HepG2 (cell line): ENCODE data around the gene CPEB2. TPM values are rescaled to one million over a fixed set of nuclear protein-coding genes. Genes with fewer than 3 reads are reported as not detected.
A peak's percentile ranks its signal among the peaks of the same experiment; 100 is the strongest.

Source experiments
- CC2D1A ChIP-seq: sonication (generic); formaldehyde crosslinking; IDR thresholded peaks from 2 replicates; pipeline ENCODE4 v1.8.1; 2023; ENCODE audit warnings: mild to moderate bottlenecking, missing genetic modification reagents
- ELF3 ChIP-seq: IDR thresholded peaks from 2 replicates; pipeline ENCODE4 v1.6.1; 2016; ENCODE audit warnings: missing genetic modification reagents, missing compliant biosample characterization
- HDAC1 ChIP-seq: sonication (generic); formaldehyde crosslinking; IDR thresholded peaks from 2 replicates; pipeline ENCODE4 v1.5.1; 2020; ENCODE audit warnings: mild to moderate bottlenecking, missing genetic modification reagents
- KDM5A ChIP-seq: fragments of 200-600 bp; sonication (generic); IDR thresholded peaks from 2 replicates; pipeline ENCODE4 v1.7.0; 2018; ENCODE audit warnings: antibody characterized with exemption, mild to moderate bottlenecking, low read length, borderline replicate concordance
- SALL1 ChIP-seq: sonication (generic); formaldehyde crosslinking; IDR thresholded peaks from 2 replicates; pipeline ENCODE4 v1.8.0; 2022; ENCODE audit warnings: mild to moderate bottlenecking, missing genetic modification reagents
- SMAD9 ChIP-seq: sonication (generic); formaldehyde crosslinking; IDR thresholded peaks from 2 replicates; pipeline ENCODE4 v1.5.1; 2020; ENCODE audit warnings: mild to moderate bottlenecking, missing genetic modification reagents
- SSRP1 ChIP-seq: IDR thresholded peaks from 2 replicates; pipeline ENCODE4 v1.6.1; 2016; ENCODE audit warnings: control low read depth
- TEAD2 ChIP-seq: sonication (generic); formaldehyde crosslinking; IDR thresholded peaks from 2 replicates; pipeline ENCODE4 v1.9.0; 2021; ENCODE audit warnings: missing genetic modification reagents
- ZNF143 ChIP-seq: sonication (generic); formaldehyde crosslinking; IDR thresholded peaks from 2 replicates; pipeline ENCODE4 v1.4.0; 2020; ENCODE audit warnings: missing genetic modification reagents
- ZNF230 ChIP-seq: sonication (generic); formaldehyde crosslinking; IDR thresholded peaks from 2 replicates; pipeline ENCODE4 v1.4.0; 2020; ENCODE audit warnings: mild to moderate bottlenecking, missing genetic modification reagents
- ZNF616 ChIP-seq: sonication (generic); formaldehyde crosslinking; IDR thresholded peaks from 2 replicates; pipeline ENCODE4 v1.5.0; 2020; ENCODE audit warnings: low read depth, mild to moderate bottlenecking, missing genetic modification reagents
- ZNF629 ChIP-seq: sonication (generic); formaldehyde crosslinking; conservative IDR thresholded peaks from 2 replicates; pipeline ENCODE4 v1.5.0; 2020; ENCODE audit warnings: missing genetic modification reagents
- ZNF749 ChIP-seq: sonication (generic); formaldehyde crosslinking; IDR thresholded peaks from 2 replicates; pipeline ENCODE4 v1.8.0; 2022; ENCODE audit warnings: mild to moderate bottlenecking, missing genetic modification reagents, moderate library complexity, borderline replicate concordance
- polyA plus RNA-seq, 8 experiments: library from polyadenylated mRNA; depleted of rRNA in 3 of 8; stranded (reverse) in 7 of 8; unstranded in 1 of 8; fragments of >200 nt; fragmentation: Illumina TruSeq in 4 of 8; extraction: Trizol in 4 of 8; gene quantifications; 2 replicates each; pipeline versions ENCODE4 v1.2.1 to v1.2.3, GENCODE V29; 2011 to 2016; ENCODE audit warnings: low read depth in 4 of 8, missing spikeins in 1 of 8, mixed read lengths in 1 of 8; ENCODE audit not compliant: insufficient read depth in 1 of 8
- total RNA-seq, 5 experiments: library from RNA; depleted of rRNA; stranded (reverse); fragments of >200 nt; fragmentation: Illumina TruSeq; extraction: Trizol; gene quantifications; 2 replicates each; pipeline ENCODE4 v1.2.3, GENCODE V29; 2016; ENCODE audit warnings: low read depth in 1 of 5
- TF ChIP-seq, protein P1 (sequence below): IDR thresholded peaks from 2 replicates; pipeline ENCODE4 v1.6.1; 2012; ENCODE audit warnings: low read length, improper control_type of control experiment
- TF ChIP-seq, protein P2 (sequence below): sonication (generic); formaldehyde crosslinking; conservative IDR thresholded peaks from 2 replicates; pipeline ENCODE4 v1.4.0; 2020; ENCODE audit warnings: missing genetic modification reagents
- TF ChIP-seq, protein P3 (sequence below): sonication (generic); formaldehyde crosslinking; IDR thresholded peaks from 2 replicates; pipeline ENCODE4 v1.4.0; 2020; ENCODE audit warnings: missing genetic modification reagents, low read depth, mild to moderate bottlenecking, borderline replicate concordance

Gene CPEB2
- total and polyA plus RNA-seq, 2 of the 13 experiments (the other 11 are each of a cell fraction or from before 2014, with no cell fraction given), result 2.0 to 2.5 TPM

DNA sequence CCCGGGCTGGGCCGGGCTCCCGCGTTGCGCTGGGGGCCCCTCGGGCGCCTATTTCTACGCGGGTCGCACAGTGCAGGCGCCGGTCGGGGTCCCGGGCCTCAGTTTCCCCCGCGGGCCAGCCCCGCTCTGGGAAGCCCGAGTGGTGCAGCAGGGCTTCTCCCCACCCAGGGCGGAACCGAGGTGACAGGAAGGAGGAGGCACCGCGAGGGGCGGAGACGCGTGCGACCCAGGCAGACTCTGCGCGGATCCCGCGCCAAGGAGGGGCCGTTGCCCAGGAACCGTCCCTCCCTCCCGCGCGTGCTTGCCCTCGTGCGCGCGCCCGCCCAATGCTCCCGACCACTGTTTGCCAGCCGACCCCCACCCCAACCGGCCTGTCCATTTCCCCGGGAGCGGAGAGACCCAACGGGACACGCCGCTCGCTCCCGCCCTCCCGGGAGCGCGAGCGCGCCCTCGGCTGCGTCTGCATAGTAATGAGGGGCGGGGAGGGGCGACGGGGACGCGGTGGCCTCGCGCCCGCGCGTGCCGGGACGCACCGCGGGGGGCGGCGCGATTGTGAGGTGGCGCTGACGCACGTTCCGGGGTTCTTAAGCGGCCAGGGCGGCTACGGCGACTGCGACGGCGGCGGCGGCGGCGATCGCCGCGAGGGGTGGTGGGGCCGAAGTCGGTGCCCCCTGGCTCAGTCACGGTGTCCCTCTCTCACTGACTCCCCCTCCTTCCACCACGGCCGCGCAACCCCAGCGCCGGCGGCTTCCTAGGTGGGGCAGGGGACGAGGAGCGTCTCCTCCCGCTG is at the start of gene CPEB2 (continued):
- TF ChIP-seq, protein P1, sequence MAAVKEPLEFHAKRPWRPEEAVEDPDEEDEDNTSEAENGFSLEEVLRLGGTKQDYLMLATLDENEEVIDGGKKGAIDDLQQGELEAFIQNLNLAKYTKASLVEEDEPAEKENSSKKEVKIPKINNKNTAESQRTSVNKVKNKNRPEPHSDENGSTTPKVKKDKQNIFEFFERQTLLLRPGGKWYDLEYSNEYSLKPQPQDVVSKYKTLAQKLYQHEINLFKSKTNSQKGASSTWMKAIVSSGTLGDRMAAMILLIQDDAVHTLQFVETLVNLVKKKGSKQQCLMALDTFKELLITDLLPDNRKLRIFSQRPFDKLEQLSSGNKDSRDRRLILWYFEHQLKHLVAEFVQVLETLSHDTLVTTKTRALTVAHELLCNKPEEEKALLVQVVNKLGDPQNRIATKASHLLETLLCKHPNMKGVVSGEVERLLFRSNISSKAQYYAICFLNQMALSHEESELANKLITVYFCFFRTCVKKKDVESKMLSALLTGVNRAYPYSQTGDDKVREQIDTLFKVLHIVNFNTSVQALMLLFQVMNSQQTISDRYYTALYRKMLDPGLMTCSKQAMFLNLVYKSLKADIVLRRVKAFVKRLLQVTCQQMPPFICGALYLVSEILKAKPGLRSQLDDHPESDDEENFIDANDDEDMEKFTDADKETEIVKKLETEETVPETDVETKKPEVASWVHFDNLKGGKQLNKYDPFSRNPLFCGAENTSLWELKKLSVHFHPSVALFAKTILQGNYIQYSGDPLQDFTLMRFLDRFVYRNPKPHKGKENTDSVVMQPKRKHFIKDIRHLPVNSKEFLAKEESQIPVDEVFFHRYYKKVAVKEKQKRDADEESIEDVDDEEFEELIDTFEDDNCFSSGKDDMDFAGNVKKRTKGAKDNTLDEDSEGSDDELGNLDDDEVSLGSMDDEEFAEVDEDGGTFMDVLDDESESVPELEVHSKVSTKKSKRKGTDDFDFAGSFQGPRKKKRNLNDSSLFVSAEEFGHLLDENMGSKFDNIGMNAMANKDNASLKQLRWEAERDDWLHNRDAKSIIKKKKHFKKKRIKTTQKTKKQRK, result no peak
- TF ChIP-seq ZNF749 (CRISPR knock-in tag) (no peak; the same call in 1 of the 2 replicates), ZNF143 (CRISPR knock-in tag) (peak; percentile 7; the same call in 1 of the 2 replicates), SALL1 (CRISPR knock-in tag) (peak; percentile 60), HDAC1 (CRISPR knock-in tag) (peak; percentile 66), CC2D1A (CRISPR knock-in tag) (no peak), ELF3 (CRISPR knock-in tag) (peak; percentile 72; the same call in 1 of the 2 replicates), SSRP1 (CRISPR knock-in tag) (no peak), ZNF616 (no peak; the same call in 1 of the 2 replicates), KDM5A (peak; percentile 61; the same call in 1 of the 2 replicates), TEAD2 (CRISPR knock-in tag) (no peak), SMAD9 (CRISPR knock-in tag) (no peak), ZNF230 (CRISPR knock-in tag) (0 out of 2 replicates have a peak, but pooled peaks have one; percentile 21), ZNF629 (CRISPR knock-in tag) (no peak)
- TF ChIP-seq, protein P2, sequence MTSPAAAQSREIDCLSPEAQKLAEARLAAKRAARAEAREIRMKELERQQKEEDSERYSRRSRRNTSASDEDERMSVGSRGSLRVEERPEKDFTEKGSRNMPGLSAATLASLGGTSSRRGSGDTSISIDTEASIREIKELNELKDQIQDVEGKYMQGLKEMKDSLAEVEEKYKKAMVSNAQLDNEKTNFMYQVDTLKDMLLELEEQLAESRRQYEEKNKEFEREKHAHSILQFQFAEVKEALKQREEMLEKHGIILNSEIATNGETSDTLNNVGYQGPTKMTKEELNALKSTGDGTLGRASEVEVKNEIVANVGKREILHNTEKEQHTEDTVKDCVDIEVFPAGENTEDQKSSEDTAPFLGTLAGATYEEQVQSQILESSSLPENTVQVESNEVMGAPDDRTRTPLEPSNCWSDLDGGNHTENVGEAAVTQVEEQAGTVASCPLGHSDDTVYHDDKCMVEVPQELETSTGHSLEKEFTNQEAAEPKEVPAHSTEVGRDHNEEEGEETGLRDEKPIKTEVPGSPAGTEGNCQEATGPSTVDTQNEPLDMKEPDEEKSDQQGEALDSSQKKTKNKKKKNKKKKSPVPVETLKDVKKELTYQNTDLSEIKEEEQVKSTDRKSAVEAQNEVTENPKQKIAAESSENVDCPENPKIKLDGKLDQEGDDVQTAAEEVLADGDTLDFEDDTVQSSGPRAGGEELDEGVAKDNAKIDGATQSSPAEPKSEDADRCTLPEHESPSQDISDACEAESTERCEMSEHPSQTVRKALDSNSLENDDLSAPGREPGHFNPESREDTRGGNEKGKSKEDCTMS (CRISPR knock-in tag), result no peak
- TF ChIP-seq, protein P3, sequence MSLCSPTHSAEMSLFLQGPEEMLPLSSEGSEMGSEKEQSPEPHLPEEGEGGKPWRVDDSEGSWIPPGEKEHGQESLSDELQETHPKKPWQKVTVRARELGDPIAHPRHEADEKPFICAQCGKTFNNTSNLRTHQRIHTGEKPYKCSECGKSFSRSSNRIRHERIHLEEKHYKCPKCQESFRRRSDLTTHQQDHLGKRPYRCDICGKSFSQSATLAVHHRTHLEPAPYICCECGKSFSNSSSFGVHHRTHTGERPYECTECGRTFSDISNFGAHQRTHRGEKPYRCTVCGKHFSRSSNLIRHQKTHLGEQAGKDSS (CRISPR knock-in tag), result 0 out of 2 replicates have a peak, but pooled peaks have one; percentile 54
